HG03108 (cell line): ENCODE measurements around the gene RAB17.
"Not testable (repeated sequence)": the region's sequence is repeated elsewhere in the genome, so short reads cannot be mapped to it uniquely, and the experiment has no call there.

Experiments
- ATAC-seq: cut with Tn5 transposase; IDR thresholded peaks from one replicate; pipeline ENCODE4 v1.9.1; 2021; ENCODE audit warnings: moderate library complexity; ENCODE audit not compliant: unreplicated experiment

The RAB17 gene

GRCh38 chr2:237600205-237600846 is 9.8 kb upstream of the RAB17 start:
- ATAC-seq, result no peak

- ATAC-seq, result no peak
Measured at GRCh38 chr2:237599465-237600110, 9.1 kb upstream of the RAB17 start.

- no peak for ATAC-seq
Measured at GRCh38 chr2:237598468-237599208, 8.1 kb upstream of the RAB17 start.

- ATAC-seq, result no peak
Measured at GRCh38 chr2:237597196-237598145, 6.9 kb upstream of the RAB17 start.

- ATAC-seq, result no peak
Measured at GRCh38 chr2:237596520-237597195, 6.1 kb upstream of the RAB17 start.

GRCh38 chr2:237595829-237596519 is 5.4 kb upstream of the RAB17 start:
- ATAC-seq, result not testable (repeated sequence)

GRCh38 chr2:237594514-237594871 is 4.0 kb upstream of the RAB17 start:
- no peak for ATAC-seq

GRCh38 chr2:237593596-237594320 is 3.2 kb upstream of the RAB17 start:
- no peak for ATAC-seq

GRCh38 chr2:237593036-237593435 is 2.5 kb upstream of the RAB17 start:
- ATAC-seq, result no peak

GRCh38 chr2:237592425-237592980 is 2.0 kb upstream of the RAB17 start:
- no peak for ATAC-seq

- ATAC-seq, result no peak
Measured at GRCh38 chr2:237591141-237591881, 777 bp upstream of the RAB17 start.

GRCh38 chr2:237588044-237588696 is 2.4 kb downstream of the RAB17 start:
- ATAC-seq, result no peak

GRCh38 chr2:237585590-237586221 is 4.8 kb downstream of the RAB17 start:
- ATAC-seq, result no peak

GRCh38 chr2:237583385-237584295 is 6.9 kb downstream of the RAB17 start:
- ATAC-seq, result no peak

GRCh38 chr2:237581751-237582746 is 8.5 kb downstream of the RAB17 start:
- no peak for ATAC-seq
